H9 (cell line): Measurements from ENCODE around the gene LAMC3. TPM values are rescaled to one million over a fixed set of nuclear protein-coding genes. Genes with fewer than 3 reads are reported as not detected.

Source experiments
- DNase-seq: peaks from one replicate; pipeline ENCODE4 v3.0.0-alpha.2; 2017
- H2AFZ ChIP-seq: one replicate; pipeline ENCODE4 v1.6.1; 2013; ENCODE audit warnings: mild to moderate bottlenecking, low read length, control low read depth, moderate library complexity
- H2AK5ac ChIP-seq: 2 replicates; pipeline ENCODE4 v1.6.1; 2013; ENCODE audit warnings: low read length, control low read depth, mixed read lengths; ENCODE audit not compliant: insufficient read length
- H2BK120ac ChIP-seq: one replicate; pipeline ENCODE4 v1.6.1; 2013; ENCODE audit warnings: low read depth, mild to moderate bottlenecking, low read length, control low read depth, inconsistent platforms; ENCODE audit not compliant: poor library complexity, severe bottlenecking
- H2BK12ac ChIP-seq: 2 replicates; pipeline ENCODE4 v1.6.1; 2013; ENCODE audit warnings: low read length, control low read depth, mixed read lengths, low read depth; ENCODE audit not compliant: insufficient read length
- H2BK15ac ChIP-seq: 2 replicates; pipeline ENCODE4 v1.6.1; 2013; ENCODE audit warnings: low read depth, low read length, control low read depth
- H2BK20ac ChIP-seq: one replicate; pipeline ENCODE4 v1.6.1; 2013; ENCODE audit warnings: low read depth, mild to moderate bottlenecking, low read length, control low read depth, inconsistent platforms; ENCODE audit not compliant: poor library complexity, severe bottlenecking
- H2BK5ac ChIP-seq: 2 replicates; pipeline ENCODE4 v1.6.1; 2013; ENCODE audit warnings: low read length, control low read depth, mixed read lengths; ENCODE audit not compliant: insufficient read length
- H3K14ac ChIP-seq: 2 replicates; pipeline ENCODE4 v1.6.1; 2013; ENCODE audit warnings: low read length, control low read depth; ENCODE audit not compliant: insufficient read depth
- H3K18ac ChIP-seq: 2 replicates; pipeline ENCODE4 v1.6.1; 2013; ENCODE audit warnings: low read depth, mild to moderate bottlenecking, mixed read lengths, low read length, control low read depth; ENCODE audit not compliant: insufficient read length
- H3K23ac ChIP-seq: 2 replicates; pipeline ENCODE4 v1.6.1; 2013; ENCODE audit warnings: low read length, control low read depth, mixed read lengths, low read depth; ENCODE audit not compliant: insufficient read length
- H3K23me2 ChIP-seq: 2 replicates; pipeline ENCODE4 v1.6.1; 2013; ENCODE audit warnings: low read depth, mild to moderate bottlenecking, mixed read lengths, low read length, control low read depth; ENCODE audit not compliant: insufficient read length, poor library complexity, severe bottlenecking
- H3K27ac ChIP-seq: 2 replicates; pipeline ENCODE4 v1.5.1; 2013; ENCODE audit warnings: low read length, control low read depth, mixed read lengths, low read depth; ENCODE audit not compliant: insufficient read length
- H3K27me3 ChIP-seq: 2 replicates; pipeline ENCODE4 v1.6.1; 2013; ENCODE audit warnings: low read length, control low read depth, inconsistent platforms; ENCODE audit not compliant: insufficient read depth
- H3K4ac ChIP-seq: 2 replicates; pipeline ENCODE4 v1.6.1; 2013; ENCODE audit warnings: low read depth, mild to moderate bottlenecking, control low read depth, inconsistent platforms, low read length, moderate library complexity
- H3K4me1 ChIP-seq: 2 replicates; pipeline ENCODE4 v1.6.1; 2013; ENCODE audit warnings: low read length, control low read depth, inconsistent platforms; ENCODE audit not compliant: insufficient read depth
- H3K4me2 ChIP-seq: 2 replicates; pipeline ENCODE4 v1.6.1; 2013; ENCODE audit warnings: low read length, control low read depth, mixed read lengths; ENCODE audit not compliant: insufficient read length, insufficient read depth
- H3K56ac ChIP-seq: 2 replicates; pipeline ENCODE4 v1.6.1; 2013; ENCODE audit warnings: low read depth, mild to moderate bottlenecking, mixed read lengths, low read length, control low read depth; ENCODE audit not compliant: insufficient read length
- H3K79me1 ChIP-seq: 2 replicates; pipeline ENCODE4 v1.6.1; 2013; ENCODE audit warnings: low read depth, mild to moderate bottlenecking, moderate library complexity, low read length, control low read depth, inconsistent platforms; ENCODE audit not compliant: insufficient read depth, poor library complexity, severe bottlenecking
- H3K79me2 ChIP-seq: 2 replicates; pipeline ENCODE4 v1.6.1; 2013; ENCODE audit warnings: low read length, control low read depth, inconsistent platforms; ENCODE audit not compliant: insufficient read depth
- H3K9ac ChIP-seq: 2 replicates; pipeline ENCODE4 v1.6.1; 2013; ENCODE audit warnings: low read length, control low read depth, mixed read lengths; ENCODE audit not compliant: insufficient read length; ENCODE audit errors: extremely low read depth
- H3K9me3 ChIP-seq: one replicate; pipeline ENCODE4 v1.6.1; 2013; ENCODE audit warnings: low read depth, low read length, inconsistent platforms; ENCODE audit not compliant: control insufficient read depth
- H3T11ph ChIP-seq: one replicate; pipeline ENCODE4 v1.6.1; 2013; ENCODE audit warnings: mild to moderate bottlenecking, low read length, control low read depth, inconsistent platforms
- H4K20me1 ChIP-seq: one replicate; pipeline ENCODE4 v1.6.1; 2013; ENCODE audit not compliant: control insufficient read depth, insufficient read length, insufficient read depth
- H4K5ac ChIP-seq: 2 replicates; pipeline ENCODE4 v1.6.1; 2013; ENCODE audit warnings: low read depth, mild to moderate bottlenecking, mixed read lengths, low read length, control low read depth; ENCODE audit not compliant: insufficient read length
- H4K8ac ChIP-seq: replicated peaks from 2 replicates; pipeline ENCODE4 v1.6.1; 2013; ENCODE audit warnings: low read length, control low read depth, mixed read lengths, low read depth; ENCODE audit not compliant: insufficient read length
- H4K91ac ChIP-seq: 2 replicates; pipeline ENCODE4 v1.6.1; 2013; ENCODE audit warnings: low read depth, mild to moderate bottlenecking, moderate library complexity, mixed read lengths, low read length, control low read depth; ENCODE audit not compliant: insufficient read length
- H3K27ac Mint-ChIP-seq, 3 experiments: 2 replicates in 2 of 3; 3 replicates in 1 of 3; pipeline ENCODE4 v1.8.0; 2020 to 2021; ENCODE audit warnings: mixed read lengths in 3 of 3, mild to moderate bottlenecking in 1 of 3, moderate library complexity in 1 of 3
- H3K27me3 Mint-ChIP-seq: 2 replicates; pipeline ENCODE4 v1.8.0; 2021; ENCODE audit warnings: low read depth, mild to moderate bottlenecking, moderate library complexity, mixed read lengths
- H3K36me3 Mint-ChIP-seq, 3 experiments: 2 replicates in 2 of 3; 3 replicates in 1 of 3; pipeline ENCODE4 v1.8.0; 2020 to 2021; ENCODE audit warnings: low read depth in 3 of 3, mixed read lengths in 3 of 3; ENCODE audit not compliant: insufficient read depth in 1 of 3
- H3K4me1 Mint-ChIP-seq, 2 experiments: 2 replicates each; pipeline ENCODE4 v1.8.0; 2020; ENCODE audit warnings: mixed read lengths in 2 of 2
- H3K4me3 Mint-ChIP-seq, 2 experiments: 2 replicates in 1 of 2; 3 replicates in 1 of 2; pipeline ENCODE4 v1.8.0; 2020 to 2021; ENCODE audit warnings: mild to moderate bottlenecking in 2 of 2, mixed read lengths in 2 of 2, moderate library complexity in 1 of 2
- H3K9me3 Mint-ChIP-seq, 2 experiments: 2 replicates in 1 of 2; 3 replicates in 1 of 2; pipeline ENCODE4 v1.8.0; 2020; ENCODE audit warnings: mild to moderate bottlenecking in 2 of 2, mixed read lengths in 2 of 2, moderate library complexity in 1 of 2
- CTCF ChIP-seq: fragments of 200-600 bp; sonication (generic); conservative IDR thresholded peaks from 3 replicates; pipeline ENCODE4 v1.8.0; 2021; ENCODE audit warnings: antibody characterized with exemption, mild to moderate bottlenecking
- WGBS: extraction: QIAGEN DNeasy Blood & Tissue Kit; methylation state at CpG from one replicate; pipeline ENCODE4 v1.1.7; 2013; ENCODE audit warnings: missing lambda C conversion rate, low lambda C conversion rate, mixed read lengths; ENCODE audit not compliant: insufficient read length; ENCODE audit errors: extremely low coverage; 5-methylcytosine and 5-hydroxymethylcytosine counted together
- total RNA-seq: library from RNA; stranded (reverse); gene quantifications from 2 replicates; pipeline ENCODE4 v1.2.1, GENCODE V29; 2021

The LAMC3 gene
- total RNA-seq, 1 experiment from 2014 or later: 21.7 TPM

- WGBS: no CpG with 5 or more reads among the region's 7 CpGs
- peaks cover 12 to 22% of the 10 kb centered on the region in 2 experiments for H3K4me1 Mint-ChIP-seq
- no peaks in the 10 kb centered on the region for H3K79me2 ChIP-seq
- no peak overlapping the region for H3K14ac ChIP-seq
- no peak overlapping the region for H3K27ac Mint-ChIP-seq
- H3K9me3 Mint-ChIP-seq: no peaks in the 10 kb centered on the region; a peak in 2 of 5 replicates
- no peak overlapping the region for H3K27ac ChIP-seq
- no peak overlapping the region for H3K4ac ChIP-seq
- no peaks in the 10 kb centered on the region for H3K27me3 ChIP-seq
- H4K8ac ChIP-seq: no peak overlapping the region
- TF ChIP-seq CTCF: no peak
- H3K23me2 ChIP-seq: no peaks in the 10 kb centered on the region
- peaks cover 2% of the 10 kb centered on the region; the same call in 1 of the 2 replicates for H3K27me3 Mint-ChIP-seq
- no peaks in the 10 kb centered on the region for H3K79me1 ChIP-seq
- H2BK12ac ChIP-seq: no peak overlapping the region
- no peaks in the 10 kb centered on the region for H3K36me3 Mint-ChIP-seq
- H3K56ac ChIP-seq: no peak overlapping the region
- H2BK15ac ChIP-seq: no peak overlapping the region
- H2AFZ ChIP-seq: no peak overlapping the region
- DNase-seq: no peak
- H3K18ac ChIP-seq: no peak overlapping the region
- H3K9me3 ChIP-seq: no peaks in the 10 kb centered on the region
- H4K5ac ChIP-seq: no peak overlapping the region
- H3K4me2 ChIP-seq: no peak overlapping the region
- no peak overlapping the region for H3K4me3 Mint-ChIP-seq
- no peak overlapping the region for H3T11ph ChIP-seq
- no peak overlapping the region for H2BK5ac ChIP-seq
- no peak overlapping the region for H2AK5ac ChIP-seq
- no peak overlapping the region for H3K9ac ChIP-seq
- no peak overlapping the region for H2BK20ac ChIP-seq
- no peak overlapping the region for H3K23ac ChIP-seq
- H2BK120ac ChIP-seq: no peak overlapping the region
- no peaks in the 10 kb centered on the region for H4K20me1 ChIP-seq
- H4K91ac ChIP-seq: no peak overlapping the region
- H3K4me1 ChIP-seq: no peaks in the 10 kb centered on the region
Observed at GRCh38 chr9:130987054-130987453, 21.9 kb upstream of the LAMC3 start.
